ENCODE results near the gene CCL4. TPM values are rescaled to one million over a fixed set of nuclear protein-coding genes. Genes with fewer than 3 reads are reported as not detected.

The CCL4 gene
- total RNA-seq, 1 experiment from 2014 or later, result 1.2 TPM

DNA sequence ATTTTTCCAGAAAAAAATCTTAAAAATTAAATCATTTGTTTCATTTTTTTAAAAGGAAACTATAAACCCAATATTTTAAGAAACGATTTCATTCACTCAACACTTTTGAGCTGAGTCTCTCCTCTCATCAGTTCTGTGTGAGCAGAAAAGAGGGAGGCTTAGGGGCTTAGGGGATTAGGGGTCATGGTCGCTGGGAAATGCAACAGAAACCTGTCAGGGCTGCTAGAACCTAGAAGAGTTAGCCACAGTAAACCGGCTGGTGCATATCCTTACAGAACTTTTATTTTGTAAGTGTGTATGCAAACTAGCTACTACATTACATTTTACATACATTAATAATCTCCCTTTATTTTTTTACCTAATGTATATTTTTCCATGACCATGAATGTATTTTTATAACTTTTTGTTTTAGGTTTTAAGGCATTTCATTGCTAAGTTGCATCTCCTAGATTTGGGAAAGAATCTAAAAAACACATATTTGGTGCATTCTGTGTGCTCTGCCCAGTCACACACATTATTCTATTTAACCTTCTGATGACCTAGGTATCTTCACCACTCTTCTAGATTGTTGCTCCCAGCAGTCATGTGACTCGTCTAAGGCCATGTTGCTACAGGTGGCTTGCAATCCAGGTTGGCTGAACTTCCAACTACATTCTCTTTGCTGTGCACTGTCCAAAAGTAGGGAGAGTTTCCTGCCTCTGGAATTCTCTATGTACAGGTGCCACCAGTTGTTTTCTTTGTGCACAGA, 48.4 kb downstream of the CCL4 start:
- ATAC-seq (no peak), DNase-seq (ENCODE audit: low read depth, low spot score) (no peak)
- no peaks in the 10 kb centered on the region for H3K79me2 ChIP-seq (ENCODE audit: insufficient read depth, low read length)
- H3K27me3 ChIP-seq (ENCODE audit: insufficient read depth, low read length), result peaks cover 13% of the 10 kb centered on the region; the same call in 1 of the 2 replicates
- H4K20me1 ChIP-seq (ENCODE audit: insufficient read depth), result no peaks in the 10 kb centered on the region
- H3K9me2 ChIP-seq (ENCODE audit: insufficient read depth), result no peaks in the 10 kb centered on the region
- no peak overlapping the region for H3K9ac ChIP-seq (ENCODE audit: low read length)
- BruUV-seq (replicated peaks), result no TSS peak
- TF ChIP-seq EZH2phosphoT487 (IDR thresholded peaks at IDR 0.05; ENCODE audit: borderline replicate concordance) (no peak), CBX3 (IDR thresholded peaks at IDR 0.05; ENCODE audit: low read depth) (no peak), TCF7L2 (IDR thresholded peaks at IDR 0.05; ENCODE audit: borderline replicate concordance, extremely low read depth, insufficient read depth, insufficient read length) (no peak), POLR2A (IDR thresholded peaks at IDR 0.05; ENCODE audit: borderline replicate concordance, extremely low read depth, insufficient read depth, insufficient read length) (no peak), SRF (IDR thresholded peaks at IDR 0.05; ENCODE audit: low read depth) (no peak), RAD21 (IDR thresholded peaks at IDR 0.05; ENCODE audit: low read depth) (no peak), ZFX (IDR thresholded peaks at IDR 0.05) (no peak), CEBPB (IDR thresholded peaks at IDR 0.05; ENCODE audit: low read depth) (no peak), JUND (IDR thresholded peaks at IDR 0.05) (no peak), SP1 (IDR thresholded peaks at IDR 0.05; ENCODE audit: low read depth) (no peak), EGR1 (IDR thresholded peaks at IDR 0.05; ENCODE audit: low read depth) (no peak)
- TF ChIP-seq, protein P1, sequence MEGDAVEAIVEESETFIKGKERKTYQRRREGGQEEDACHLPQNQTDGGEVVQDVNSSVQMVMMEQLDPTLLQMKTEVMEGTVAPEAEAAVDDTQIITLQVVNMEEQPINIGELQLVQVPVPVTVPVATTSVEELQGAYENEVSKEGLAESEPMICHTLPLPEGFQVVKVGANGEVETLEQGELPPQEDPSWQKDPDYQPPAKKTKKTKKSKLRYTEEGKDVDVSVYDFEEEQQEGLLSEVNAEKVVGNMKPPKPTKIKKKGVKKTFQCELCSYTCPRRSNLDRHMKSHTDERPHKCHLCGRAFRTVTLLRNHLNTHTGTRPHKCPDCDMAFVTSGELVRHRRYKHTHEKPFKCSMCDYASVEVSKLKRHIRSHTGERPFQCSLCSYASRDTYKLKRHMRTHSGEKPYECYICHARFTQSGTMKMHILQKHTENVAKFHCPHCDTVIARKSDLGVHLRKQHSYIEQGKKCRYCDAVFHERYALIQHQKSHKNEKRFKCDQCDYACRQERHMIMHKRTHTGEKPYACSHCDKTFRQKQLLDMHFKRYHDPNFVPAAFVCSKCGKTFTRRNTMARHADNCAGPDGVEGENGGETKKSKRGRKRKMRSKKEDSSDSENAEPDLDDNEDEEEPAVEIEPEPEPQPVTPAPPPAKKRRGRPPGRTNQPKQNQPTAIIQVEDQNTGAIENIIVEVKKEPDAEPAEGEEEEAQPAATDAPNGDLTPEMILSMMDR (IDR thresholded peaks at IDR 0.05 in 2 of 3, conservative IDR thresholded peaks at IDR 0.05 in 1 of 3; ENCODE audit: borderline replicate concordance in 1 of 3, insufficient read depth in 1 of 3, low read depth in 2 of 3, low read length in 2 of 3), result no peak
- TF ChIP-seq, protein P2, sequence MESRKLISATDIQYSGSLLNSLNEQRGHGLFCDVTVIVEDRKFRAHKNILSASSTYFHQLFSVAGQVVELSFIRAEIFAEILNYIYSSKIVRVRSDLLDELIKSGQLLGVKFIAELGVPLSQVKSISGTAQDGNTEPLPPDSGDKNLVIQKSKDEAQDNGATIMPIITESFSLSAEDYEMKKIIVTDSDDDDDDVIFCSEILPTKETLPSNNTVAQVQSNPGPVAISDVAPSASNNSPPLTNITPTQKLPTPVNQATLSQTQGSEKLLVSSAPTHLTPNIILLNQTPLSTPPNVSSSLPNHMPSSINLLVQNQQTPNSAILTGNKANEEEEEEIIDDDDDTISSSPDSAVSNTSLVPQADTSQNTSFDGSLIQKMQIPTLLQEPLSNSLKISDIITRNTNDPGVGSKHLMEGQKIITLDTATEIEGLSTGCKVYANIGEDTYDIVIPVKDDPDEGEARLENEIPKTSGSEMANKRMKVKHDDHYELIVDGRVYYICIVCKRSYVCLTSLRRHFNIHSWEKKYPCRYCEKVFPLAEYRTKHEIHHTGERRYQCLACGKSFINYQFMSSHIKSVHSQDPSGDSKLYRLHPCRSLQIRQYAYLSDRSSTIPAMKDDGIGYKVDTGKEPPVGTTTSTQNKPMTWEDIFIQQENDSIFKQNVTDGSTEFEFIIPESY (IDR thresholded peaks at IDR 0.05; ENCODE audit: extremely low read depth, insufficient replicate concordance, low read length), result no peak
- ChIA-PET RAD21 (ENCODE audit: low non-redundant PET in 1 of 2, low total read pairs in 2 of 2, uncharacterized antibody in 2 of 2, unreplicated experiment in 2 of 2) (no interaction called here), CTCF (interaction anchor here (1.1 to 4.9 kb wide), 5 partner anchors 18 to 331 kb away, joined by 3 to 137 read pairs (median 4); no protein-coding TSS in a partner anchor), POLR2A (no interaction called here)
- H3K4me3 ChIP-seq (replicated peaks in 1 of 2; ENCODE audit: low read depth in 1 of 2, low read length in 2 of 2), result no peak overlapping the region
- no peaks in the 10 kb centered on the region for H3K36me3 ChIP-seq (ENCODE audit: control insufficient read depth in 1 of 2, insufficient read depth in 2 of 2, low read length in 2 of 2)
- no peaks in the 10 kb centered on the region for H3K9me3 ChIP-seq (ENCODE audit: control insufficient read depth in 1 of 2, insufficient read depth in 1 of 2, low read depth in 1 of 2, low read length in 2 of 2)
- H3K27ac ChIP-seq (ENCODE audit: low read depth, low read length), result no peak overlapping the region
- intact Hi-C loops (cut with micrococcal nuclease), result loop anchor here (10.0 kb wide), 1 partner anchor 307 kb away; no protein-coding TSS in a partner anchor
- H3K4me1 ChIP-seq (ENCODE audit: control insufficient read depth in 1 of 2, insufficient read depth in 2 of 2, low read length in 2 of 2), result peaks cover 0 to 6% of the 10 kb centered on the region in 2 experiments; a peak in 1 of 4 replicates
- H2AFZ ChIP-seq (ENCODE audit: low read depth, low read length, poor library complexity, severe bottlenecking), result no peak overlapping the region
- no peak overlapping the region for H3K4me2 ChIP-seq (ENCODE audit: low read length)
